H1 (cell line): Measurements from ENCODE around the gene GIN1. TPM values are rescaled to one million over a fixed set of nuclear protein-coding genes. Genes with fewer than 3 reads are reported as not detected.

Source experiments
- CTCF ChIA-PET: fragments of 300-600 bp; sonication (Branson Sonifier 250); formaldehyde crosslinking; loops from one replicate; lab custom pipeline; 2021; ENCODE audit not compliant: partially characterized antibody; lab: Charles Lee
- POLR2A ChIA-PET: fragments of 300-600 bp; sonication (Branson Sonifier 250); formaldehyde crosslinking; loops from one replicate; lab custom pipeline; 2021; ENCODE audit warnings: inconsistent platforms; ENCODE audit not compliant: partially characterized antibody; lab: Charles Lee
- DNase-seq, 2 experiments: peaks; one replicate each; pipeline versions ENCODE4 v3.0.0 to v3.0.0-alpha.2; 2010 to 2022; ENCODE audit warnings: low spot score in 2 of 2, low read depth in 1 of 2, mixed read lengths in 1 of 2
- FAIRE-seq: peaks from 2 replicates; lab custom pipeline; 2011; peaks lifted over from hg19 to GRCh38; lab: Jason Lieb, UNC
- H2AFZ ChIP-seq: 2 replicates; pipeline ENCODE4 v1.8.1; 2012; ENCODE audit warnings: low read length, inconsistent platforms
- H2AK5ac ChIP-seq: 2 replicates; pipeline ENCODE4 v1.6.1; 2013; ENCODE audit warnings: low read depth, low read length
- H2BK120ac ChIP-seq: replicated peaks from 2 replicates; pipeline ENCODE3; 2013; ENCODE audit warnings: low read depth, low read length, inconsistent platforms
- H2BK12ac ChIP-seq: 2 replicates; pipeline ENCODE4 v1.6.1; 2013; ENCODE audit warnings: low read depth, low read length
- H2BK15ac ChIP-seq: 2 replicates; pipeline ENCODE4 v1.6.1; 2013; ENCODE audit warnings: low read length
- H2BK20ac ChIP-seq: 2 replicates; pipeline ENCODE4 v1.6.1; 2013; ENCODE audit warnings: low read length
- H2BK5ac ChIP-seq: 2 replicates; pipeline ENCODE4 v1.6.1; 2013; ENCODE audit warnings: low read depth, low read length
- H3K14ac ChIP-seq: 2 replicates; pipeline ENCODE4 v1.6.1; 2013; ENCODE audit warnings: inconsistent platforms; ENCODE audit not compliant: insufficient read length
- H3K18ac ChIP-seq: 2 replicates; pipeline ENCODE4 v1.6.1; 2013; ENCODE audit warnings: low read length; ENCODE audit errors: extremely low read depth
- H3K23ac ChIP-seq: 2 replicates; pipeline ENCODE4 v1.6.1; 2013; ENCODE audit warnings: inconsistent platforms; ENCODE audit not compliant: insufficient read length
- H3K23me2 ChIP-seq: 2 replicates; pipeline ENCODE4 v1.6.1; 2013; ENCODE audit warnings: low read depth, low read length
- H3K27ac ChIP-seq: 2 replicates; pipeline ENCODE4 v1.6.1; 2011; ENCODE audit warnings: low read depth, low read length, inconsistent platforms
- H3K27me3 ChIP-seq, 4 experiments: replicated peaks in 1 of 4; 1 replicate in 1 of 4; 2 replicates in 3 of 4; pipeline versions ENCODE4 v1.6.1 to v1.8.1; 2011 to 2013; ENCODE audit warnings: low read length in 3 of 4, mild to moderate bottlenecking in 3 of 4, inconsistent platforms in 2 of 4, mixed read lengths in 2 of 4, moderate library complexity in 1 of 4; ENCODE audit not compliant: control insufficient read depth in 3 of 4, insufficient read depth in 3 of 4; ENCODE audit errors: extremely low read depth in 1 of 4
- H3K36me3 ChIP-seq, 4 experiments: 2 replicates each; pipeline versions ENCODE4 v1.6.1 to v1.8.1; 2011 to 2013; ENCODE audit warnings: mild to moderate bottlenecking in 4 of 4, low read length in 3 of 4, moderate library complexity in 2 of 4, control low read depth in 1 of 4, inconsistent platforms in 1 of 4; ENCODE audit not compliant: insufficient read depth in 4 of 4, control insufficient read depth in 2 of 4
- H3K4ac ChIP-seq: replicated peaks from 2 replicates; pipeline ENCODE3; 2013; ENCODE audit warnings: low read length, low read depth, mixed read lengths, inconsistent platforms; ENCODE audit not compliant: insufficient read length
- H3K4me1 ChIP-seq, 4 experiments: replicated peaks in 1 of 4; 1 replicate in 1 of 4; 2 replicates in 3 of 4; pipeline versions ENCODE4 v1.6.1 to v1.8.1; 2011 to 2013; ENCODE audit warnings: low read length in 3 of 4, inconsistent platforms in 2 of 4, mixed read lengths in 1 of 4; ENCODE audit not compliant: insufficient read depth in 4 of 4, control insufficient read depth in 3 of 4
- H3K4me2 ChIP-seq, 2 experiments: 2 replicates each; pipeline versions ENCODE4 v1.6.1 to v1.8.1; 2011 to 2013; ENCODE audit warnings: low read depth in 2 of 2, low read length in 2 of 2, control low read depth in 1 of 2, inconsistent platforms in 1 of 2, mild to moderate bottlenecking in 1 of 2; ENCODE audit not compliant: insufficient read depth in 1 of 2
- H3K4me3 ChIP-seq, 4 experiments: fragments of 200-600, 300-600 bp in 1 of 4; sonication (generic), shearing (Covaris generic), sonication (Bioruptor Twin) in 1 of 4; 2 replicates each; pipeline versions ENCODE4 v1.5.1 to v1.8.1; 2011 to 2016; ENCODE audit warnings: low read length in 4 of 4, low read depth in 3 of 4, control low read depth in 2 of 4, inconsistent platforms in 2 of 4, mild to moderate bottlenecking in 2 of 4, mixed read lengths in 1 of 4, moderate library complexity in 1 of 4; ENCODE audit not compliant: insufficient read depth in 2 of 4; ENCODE audit errors: extremely low read depth in 1 of 4
- H3K56ac ChIP-seq: replicated peaks from 2 replicates; pipeline ENCODE3; 2013; ENCODE audit warnings: low read depth, mild to moderate bottlenecking, mixed read lengths, low read length, inconsistent platforms; ENCODE audit not compliant: insufficient read length
- H3K79me1 ChIP-seq: 2 replicates; pipeline ENCODE4 v1.6.1; 2013; ENCODE audit warnings: low read depth, low read length, control low read depth
- H3K79me2 ChIP-seq, 2 experiments: 2 replicates each; pipeline versions ENCODE4 v1.6.1 to v1.8.1; 2012 to 2013; ENCODE audit warnings: low read length in 2 of 2, mild to moderate bottlenecking in 2 of 2, inconsistent platforms in 1 of 2; ENCODE audit not compliant: insufficient read depth in 2 of 2, control insufficient read depth in 1 of 2
- H3K9ac ChIP-seq, 4 experiments: replicated peaks in 1 of 4; 1 replicate in 1 of 4; 2 replicates in 3 of 4; pipeline versions ENCODE4 v1.6.1 to v1.8.1; 2011 to 2013; ENCODE audit warnings: low read depth in 3 of 4, low read length in 3 of 4, control low read depth in 2 of 4, mild to moderate bottlenecking in 2 of 4, moderate library complexity in 2 of 4, inconsistent platforms in 1 of 4; ENCODE audit errors: extremely low read depth in 1 of 4
- H3K9me3 ChIP-seq, 2 experiments: 2 replicates each; pipeline versions ENCODE4 v1.6.1 to v1.8.1; 2012 to 2013; ENCODE audit warnings: mild to moderate bottlenecking in 2 of 2, moderate library complexity in 2 of 2, control low read depth in 1 of 2, inconsistent platforms in 1 of 2, low read depth in 1 of 2, low read length in 1 of 2, mixed read lengths in 1 of 2; ENCODE audit not compliant: insufficient read depth in 2 of 2
- H4K20me1 ChIP-seq, 2 experiments: replicated peaks in 1 of 2; 2 replicates each; pipeline versions ENCODE3 to v1.8.1; 2011 to 2013; ENCODE audit warnings: inconsistent platforms in 2 of 2, low read length in 2 of 2, mild to moderate bottlenecking in 1 of 2; ENCODE audit not compliant: insufficient read depth in 2 of 2, control insufficient read depth in 1 of 2
- H4K5ac ChIP-seq: 2 replicates; pipeline ENCODE4 v1.6.1; 2013; ENCODE audit warnings: low read length, low read depth, mixed read lengths, inconsistent platforms; ENCODE audit not compliant: insufficient read length
- H4K8ac ChIP-seq: 2 replicates; pipeline ENCODE4 v1.8.0; 2013; ENCODE audit warnings: mild to moderate bottlenecking, moderate library complexity, low read length, inconsistent platforms; ENCODE audit not compliant: insufficient read depth; ENCODE audit errors: extremely low read depth
- H4K91ac ChIP-seq: replicated peaks from 2 replicates; pipeline ENCODE3; 2013; ENCODE audit warnings: low read length, mixed read lengths, inconsistent platforms; ENCODE audit not compliant: insufficient read length
- CBX8 ChIP-seq: fragments of 300-800, 300-1000 bp; sonication (generic); IDR thresholded peaks from 2 replicates; pipeline ENCODE4 v1.7.1; 2016; ENCODE audit warnings: low read depth, low read length, borderline replicate concordance
- HDAC2 ChIP-seq, 2 experiments: fragments of 300-600 bp in 1 of 2; sonication (generic) in 1 of 2; IDR thresholded peaks; 2 replicates each; pipeline ENCODE4 v1.6.1; 2011 to 2012; ENCODE audit warnings: low read depth in 2 of 2, low read length in 2 of 2, mild to moderate bottlenecking in 2 of 2, moderate library complexity in 2 of 2, borderline replicate concordance in 1 of 2, inconsistent platforms in 1 of 2
- HDAC6 ChIP-seq: IDR thresholded peaks from one replicate; pipeline ENCODE4 v1.7.1; 2012; ENCODE audit warnings: low read depth, mild to moderate bottlenecking, inconsistent platforms, low read length, moderate library complexity
- JUND ChIP-seq: IDR thresholded peaks from 2 replicates; pipeline ENCODE4 v1.6.1; 2011; ENCODE audit warnings: mild to moderate bottlenecking, improper control_type of control experiment, low read length
- MAX ChIP-seq: IDR thresholded peaks from 2 replicates; pipeline ENCODE4 v1.6.1; 2012; ENCODE audit warnings: inconsistent platforms
- SIX5 ChIP-seq: IDR thresholded peaks from 2 replicates; pipeline ENCODE4 v1.6.1; 2011; ENCODE audit warnings: mild to moderate bottlenecking, low read depth, low read length
- TAF7 ChIP-seq: optimal IDR thresholded peaks from 2 replicates; pipeline ENCODE3; 2011; ENCODE audit warnings: low read depth, mild to moderate bottlenecking, inconsistent platforms, low read length, moderate library complexity, borderline replicate concordance
- TBP ChIP-seq: IDR thresholded peaks from 2 replicates; pipeline ENCODE4 v1.6.1; 2011; ENCODE audit warnings: low read depth, low read length, improper control_type of control experiment
- TCF12 ChIP-seq: IDR thresholded peaks from 2 replicates; pipeline ENCODE4 v1.6.1; 2011; ENCODE audit warnings: low read depth, mild to moderate bottlenecking, low read length
- ZNF274 ChIP-seq: IDR thresholded peaks from 2 replicates; pipeline ENCODE4 v1.7.0; 2012; ENCODE audit warnings: low read length, borderline replicate concordance; ENCODE audit errors: extremely low read depth
- WGBS, 2 experiments: shearing (Covaris generic) in 1 of 2; methylation state at CpG; one replicate each; pipeline versions ENCODE4 v1.1.6 to v1.1.7; 2013 to 2015; ENCODE audit warnings: low lambda C conversion rate in 2 of 2, mixed read lengths in 2 of 2, inconsistent platforms in 1 of 2, low coverage in 1 of 2, missing lambda C conversion rate in 1 of 2; ENCODE audit not compliant: insufficient replicate concordance in 2 of 2, insufficient coverage in 1 of 2, insufficient read length in 1 of 2; ENCODE audit errors: extremely low coverage in 1 of 2, missing lambda C conversion rate in 1 of 2; 5-methylcytosine and 5-hydroxymethylcytosine counted together
- polyA plus RNA-seq, 7 experiments: library from polyadenylated mRNA; depleted of rRNA in 3 of 7; stranded (reverse) in 5 of 7; unstranded in 2 of 7; fragments of >200 nt in 5 of 7; fragments of 200-250 nt in 2 of 7; gene quantifications; 1 replicate in 5 of 7; 2 replicates in 1 of 7; 4 replicates in 1 of 7; pipeline versions ENCODE4 v1.2.1 to v1.2.3, GENCODE V29; 2011 to 2013; ENCODE audit warnings: missing spikeins in 2 of 7, mixed read lengths in 2 of 7
- total RNA-seq: library from RNA; stranded (reverse); fragmentation: NEBNext Ultra II Directional; extraction: Animal tissue kit (Norgen Biotek cat#: 25700); gene quantifications from 2 replicates; pipeline ENCODE4 v1.2.1, GENCODE V29; 2021

The GIN1 gene
- total and polyA plus RNA-seq, 2 of the 8 experiments (the other 6 are each of a cell fraction or from before 2014, with no cell fraction given), result 1.9 to 7.1 TPM

GRCh38 chr5:103110403-103110802 lies 9.5 kb downstream of the GIN1 start:
- FAIRE-seq (no peak), DNase-seq (no peak)
- H3K79me1 ChIP-seq, result no peaks in the 10 kb centered on the region
- CTCF ChIA-PET, result interaction anchor here (1.0 to 1.1 kb wide), 2 partner anchors 29 to 79 kb away, joined by 3 read pairs; no protein-coding TSS in a partner anchor
- no peak overlapping the region for H3K4ac ChIP-seq
- no peak overlapping the region; the same call in 1 of the 2 replicates for H2BK20ac ChIP-seq
- no peak overlapping the region for H2AFZ ChIP-seq
- no peaks in the 10 kb centered on the region for H3K23me2 ChIP-seq
- no peak overlapping the region for H2BK12ac ChIP-seq
- 90% methylated on average over 2 of the region's 2 CpGs; no CpG with 5 or more reads in 1 of the 2 experiments for WGBS, 2 experiments
- H2BK15ac ChIP-seq, result no peak overlapping the region
- H3K4me2 ChIP-seq, result no peak overlapping the region
- no peak overlapping the region for H3K56ac ChIP-seq
- TF ChIP-seq TBP (no peak), MAX (no peak), SIX5 (no peak), CBX8 (no peak), TAF7 (no peak), JUND (no peak), HDAC6 (no peak), TCF12 (no peak), HDAC2 (IDR thresholded peaks at IDR 0.05; ENCODE audit: borderline replicate concordance in 1 of 2, low read depth in 2 of 2, low read length in 2 of 2) (no peak), ZNF274 (no peak)
- H3K27ac ChIP-seq, result no peak overlapping the region
- H3K14ac ChIP-seq, result no peak overlapping the region
- H3K4me3 ChIP-seq, result no peak overlapping the region
- no peak overlapping the region for H4K91ac ChIP-seq
- peaks cover 0 to 20% of the 10 kb centered on the region in 2 experiments; a peak in 2 of 4 replicates for H3K79me2 ChIP-seq
- no peaks in the 10 kb centered on the region for H4K20me1 ChIP-seq
- H2BK120ac ChIP-seq, result no peak overlapping the region
- no peak overlapping the region for H4K8ac ChIP-seq
- H3K4me1 ChIP-seq, result no peaks in the 10 kb centered on the region
- POLR2A ChIA-PET, result no interaction called here
- H3K27me3 ChIP-seq, result no peaks in the 10 kb centered on the region
- no peak overlapping the region for H3K18ac ChIP-seq
- no peak overlapping the region for H4K5ac ChIP-seq
- no peaks in the 10 kb centered on the region for H3K36me3 ChIP-seq
- no peaks in the 10 kb centered on the region for H3K9me3 ChIP-seq
- H2AK5ac ChIP-seq, result no peak overlapping the region
- H2BK5ac ChIP-seq, result no peak overlapping the region
- no peak overlapping the region for H3K9ac ChIP-seq
- H3K23ac ChIP-seq, result no peak overlapping the region
